ENCODE data around the gene CD207.

The CD207 gene

GRCh38 chr2:70795164-70795995 is 40.2 kb downstream of the CD207 start:
- DNase-seq (ENCODE audit: low read depth in 2 of 2, low spot score in 1 of 2): no peak

DNA sequence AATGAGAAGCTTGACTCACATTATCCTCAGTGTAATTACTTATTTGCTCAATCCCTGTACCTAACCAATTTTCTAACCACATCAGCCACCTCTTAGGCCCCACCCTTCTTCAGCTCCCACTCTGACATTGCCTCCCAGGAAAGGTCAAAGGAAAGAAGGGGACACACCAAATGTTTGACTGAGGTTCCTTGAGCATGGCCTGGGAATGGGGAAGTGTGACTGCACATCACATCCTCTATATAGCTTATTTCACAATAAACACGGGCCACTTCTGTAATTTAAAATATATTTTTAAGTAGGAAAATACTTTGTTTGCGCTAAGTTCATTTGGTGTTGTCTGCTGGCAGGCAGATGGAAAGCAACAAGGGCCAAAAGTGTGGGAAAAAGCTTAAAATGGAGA is 42.2 kb downstream of the CD207 start:
- DNase-seq (ENCODE audit: low read depth in 2 of 2, low spot score in 1 of 2): no peak

- DNase-seq (ENCODE audit: low read depth in 2 of 2, low spot score in 1 of 2): no peak
Observed at GRCh38 chr2:70790136-70790828, 45.3 kb downstream of the CD207 start, which contains the start of gene FIGLA. Gene FIGLA (minus strand): TSS chr2:70790643. CDS start chr2:70790638, 5 bp downstream.

DNA sequence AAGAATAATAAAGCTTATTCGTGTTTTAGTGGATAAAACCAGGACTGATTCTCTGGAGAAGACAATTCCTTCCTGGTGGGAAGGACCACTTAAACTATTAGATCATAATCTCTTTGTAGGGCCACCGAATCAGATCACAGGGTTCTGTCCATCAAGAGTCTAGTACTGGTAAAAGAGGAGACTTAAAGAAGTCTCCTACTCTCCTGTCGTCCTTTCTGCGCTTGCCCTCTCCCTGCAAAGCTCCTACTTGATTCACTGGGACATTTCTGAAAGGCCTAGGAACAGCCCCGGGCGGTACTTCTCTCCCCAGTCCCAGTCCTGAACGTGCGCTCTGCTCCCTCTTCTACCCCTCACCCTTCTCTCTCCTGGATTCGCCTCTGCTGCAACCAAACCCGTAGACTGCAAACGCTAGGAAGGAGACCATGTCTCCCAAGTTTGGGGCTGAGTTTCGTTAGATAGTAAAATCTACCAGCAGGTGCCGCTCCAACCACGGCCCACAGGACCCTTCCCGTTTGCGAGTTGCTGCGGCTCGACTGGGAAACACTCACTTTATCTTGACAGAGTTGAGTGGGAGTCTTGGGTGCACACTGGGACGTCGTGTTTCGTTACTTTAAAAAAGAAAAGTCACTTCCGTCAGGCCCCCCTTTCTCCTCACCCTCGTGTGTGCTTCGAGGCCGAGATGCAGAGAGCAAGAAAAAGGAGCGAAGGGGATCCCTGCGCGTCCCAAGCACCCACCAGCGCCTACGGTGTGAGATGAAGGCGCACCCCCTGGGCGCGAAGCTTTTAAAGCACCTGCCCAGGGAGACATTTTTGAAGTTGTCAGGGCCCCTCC is 46.1 kb downstream of the CD207 start:
- peak; percentile 40 to 45 for DNase-seq (ENCODE audit: low read depth in 2 of 2, low spot score in 1 of 2)

- DNase-seq (ENCODE audit: low read depth in 2 of 2, low spot score in 1 of 2): no peak
Observed at GRCh38 chr2:70785137-70785911, 50.3 kb downstream of the CD207 start.

DNA sequence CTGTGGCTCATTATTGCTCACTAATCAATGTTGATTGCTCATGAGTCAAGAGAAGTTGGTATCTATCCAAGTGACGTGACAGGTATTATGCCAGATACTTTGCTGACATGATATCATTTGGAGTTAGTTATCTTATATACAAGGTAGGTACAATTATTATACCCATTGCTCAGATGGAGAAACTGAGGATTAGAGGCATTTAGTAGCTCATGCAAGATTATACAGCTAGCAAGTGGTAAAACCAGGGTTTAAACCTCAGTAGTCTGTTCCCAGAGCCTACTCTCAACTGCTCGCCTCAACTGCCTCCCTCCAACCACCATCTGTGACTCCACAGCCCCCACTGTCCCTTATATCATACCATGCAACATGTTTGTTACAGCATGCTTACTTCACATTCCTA is 51.3 kb downstream of the CD207 start:
- DNase-seq (ENCODE audit: low read depth in 2 of 2, low spot score in 1 of 2): no peak
